H1 (cell line): ENCODE results near the gene SMPD2. TPM values are rescaled to one million over a fixed set of nuclear protein-coding genes. Genes with fewer than 3 reads are reported as not detected.

Experiments used
- CTCF ChIA-PET: fragments of 300-600 bp; sonication (Branson Sonifier 250); formaldehyde crosslinking; loops from one replicate; lab custom pipeline; 2021; ENCODE audit not compliant: partially characterized antibody; lab: Charles Lee
- POLR2A ChIA-PET: fragments of 300-600 bp; sonication (Branson Sonifier 250); formaldehyde crosslinking; loops from one replicate; lab custom pipeline; 2021; ENCODE audit warnings: inconsistent platforms; ENCODE audit not compliant: partially characterized antibody; lab: Charles Lee
- DNase-seq, 2 experiments: peaks; one replicate each; pipeline versions ENCODE4 v3.0.0 to v3.0.0-alpha.2; 2010 to 2022; ENCODE audit warnings: low spot score in 2 of 2, low read depth in 1 of 2, mixed read lengths in 1 of 2
- FAIRE-seq: peaks from 2 replicates; lab custom pipeline; 2011; peaks lifted over from hg19 to GRCh38; lab: Jason Lieb, UNC
- H2AFZ ChIP-seq: 2 replicates; pipeline ENCODE4 v1.8.1; 2012; ENCODE audit warnings: low read length, inconsistent platforms
- H2AK5ac ChIP-seq: 2 replicates; pipeline ENCODE4 v1.6.1; 2013; ENCODE audit warnings: low read depth, low read length
- H2BK120ac ChIP-seq: replicated peaks from 2 replicates; pipeline ENCODE3; 2013; ENCODE audit warnings: low read depth, low read length, inconsistent platforms
- H2BK12ac ChIP-seq: 2 replicates; pipeline ENCODE4 v1.6.1; 2013; ENCODE audit warnings: low read depth, low read length
- H2BK15ac ChIP-seq: 2 replicates; pipeline ENCODE4 v1.6.1; 2013; ENCODE audit warnings: low read length
- H2BK20ac ChIP-seq: 2 replicates; pipeline ENCODE4 v1.6.1; 2013; ENCODE audit warnings: low read length
- H2BK5ac ChIP-seq: 2 replicates; pipeline ENCODE4 v1.6.1; 2013; ENCODE audit warnings: low read depth, low read length
- H3K14ac ChIP-seq: 2 replicates; pipeline ENCODE4 v1.6.1; 2013; ENCODE audit warnings: inconsistent platforms; ENCODE audit not compliant: insufficient read length
- H3K18ac ChIP-seq: 2 replicates; pipeline ENCODE4 v1.6.1; 2013; ENCODE audit warnings: low read length; ENCODE audit errors: extremely low read depth
- H3K23ac ChIP-seq: 2 replicates; pipeline ENCODE4 v1.6.1; 2013; ENCODE audit warnings: inconsistent platforms; ENCODE audit not compliant: insufficient read length
- H3K23me2 ChIP-seq: 2 replicates; pipeline ENCODE4 v1.6.1; 2013; ENCODE audit warnings: low read depth, low read length
- H3K27ac ChIP-seq: 2 replicates; pipeline ENCODE4 v1.6.1; 2011; ENCODE audit warnings: low read depth, low read length, inconsistent platforms
- H3K27me3 ChIP-seq, 4 experiments: replicated peaks in 1 of 4; 1 replicate in 1 of 4; 2 replicates in 3 of 4; pipeline versions ENCODE4 v1.6.1 to v1.8.1; 2011 to 2013; ENCODE audit warnings: low read length in 3 of 4, mild to moderate bottlenecking in 3 of 4, inconsistent platforms in 2 of 4, mixed read lengths in 2 of 4, moderate library complexity in 1 of 4; ENCODE audit not compliant: control insufficient read depth in 3 of 4, insufficient read depth in 3 of 4; ENCODE audit errors: extremely low read depth in 1 of 4
- H3K36me3 ChIP-seq, 4 experiments: 2 replicates each; pipeline versions ENCODE4 v1.6.1 to v1.8.1; 2011 to 2013; ENCODE audit warnings: mild to moderate bottlenecking in 4 of 4, low read length in 3 of 4, moderate library complexity in 2 of 4, control low read depth in 1 of 4, inconsistent platforms in 1 of 4; ENCODE audit not compliant: insufficient read depth in 4 of 4, control insufficient read depth in 2 of 4
- H3K4ac ChIP-seq: replicated peaks from 2 replicates; pipeline ENCODE3; 2013; ENCODE audit warnings: low read length, low read depth, mixed read lengths, inconsistent platforms; ENCODE audit not compliant: insufficient read length
- H3K4me1 ChIP-seq, 4 experiments: replicated peaks in 1 of 4; 1 replicate in 1 of 4; 2 replicates in 3 of 4; pipeline versions ENCODE4 v1.6.1 to v1.8.1; 2011 to 2013; ENCODE audit warnings: low read length in 3 of 4, inconsistent platforms in 2 of 4, mixed read lengths in 1 of 4; ENCODE audit not compliant: insufficient read depth in 4 of 4, control insufficient read depth in 3 of 4
- H3K4me2 ChIP-seq, 2 experiments: 2 replicates each; pipeline versions ENCODE4 v1.6.1 to v1.8.1; 2011 to 2013; ENCODE audit warnings: low read depth in 2 of 2, low read length in 2 of 2, control low read depth in 1 of 2, inconsistent platforms in 1 of 2, mild to moderate bottlenecking in 1 of 2; ENCODE audit not compliant: insufficient read depth in 1 of 2
- H3K4me3 ChIP-seq, 4 experiments: fragments of 200-600, 300-600 bp in 1 of 4; sonication (generic), shearing (Covaris generic), sonication (Bioruptor Twin) in 1 of 4; 2 replicates each; pipeline versions ENCODE4 v1.5.1 to v1.8.1; 2011 to 2016; ENCODE audit warnings: low read length in 4 of 4, low read depth in 3 of 4, control low read depth in 2 of 4, inconsistent platforms in 2 of 4, mild to moderate bottlenecking in 2 of 4, mixed read lengths in 1 of 4, moderate library complexity in 1 of 4; ENCODE audit not compliant: insufficient read depth in 2 of 4; ENCODE audit errors: extremely low read depth in 1 of 4
- H3K56ac ChIP-seq: replicated peaks from 2 replicates; pipeline ENCODE3; 2013; ENCODE audit warnings: low read depth, mild to moderate bottlenecking, mixed read lengths, low read length, inconsistent platforms; ENCODE audit not compliant: insufficient read length
- H3K79me1 ChIP-seq: 2 replicates; pipeline ENCODE4 v1.6.1; 2013; ENCODE audit warnings: low read depth, low read length, control low read depth
- H3K79me2 ChIP-seq, 2 experiments: 2 replicates each; pipeline versions ENCODE4 v1.6.1 to v1.8.1; 2012 to 2013; ENCODE audit warnings: low read length in 2 of 2, mild to moderate bottlenecking in 2 of 2, inconsistent platforms in 1 of 2; ENCODE audit not compliant: insufficient read depth in 2 of 2, control insufficient read depth in 1 of 2
- H3K9ac ChIP-seq, 4 experiments: replicated peaks in 1 of 4; 1 replicate in 1 of 4; 2 replicates in 3 of 4; pipeline versions ENCODE4 v1.6.1 to v1.8.1; 2011 to 2013; ENCODE audit warnings: low read depth in 3 of 4, low read length in 3 of 4, control low read depth in 2 of 4, mild to moderate bottlenecking in 2 of 4, moderate library complexity in 2 of 4, inconsistent platforms in 1 of 4; ENCODE audit errors: extremely low read depth in 1 of 4
- H3K9me3 ChIP-seq, 2 experiments: 2 replicates each; pipeline versions ENCODE4 v1.6.1 to v1.8.1; 2012 to 2013; ENCODE audit warnings: mild to moderate bottlenecking in 2 of 2, moderate library complexity in 2 of 2, control low read depth in 1 of 2, inconsistent platforms in 1 of 2, low read depth in 1 of 2, low read length in 1 of 2, mixed read lengths in 1 of 2; ENCODE audit not compliant: insufficient read depth in 2 of 2
- H4K20me1 ChIP-seq, 2 experiments: replicated peaks in 1 of 2; 2 replicates each; pipeline versions ENCODE3 to v1.8.1; 2011 to 2013; ENCODE audit warnings: inconsistent platforms in 2 of 2, low read length in 2 of 2, mild to moderate bottlenecking in 1 of 2; ENCODE audit not compliant: insufficient read depth in 2 of 2, control insufficient read depth in 1 of 2
- H4K5ac ChIP-seq: 2 replicates; pipeline ENCODE4 v1.6.1; 2013; ENCODE audit warnings: low read length, low read depth, mixed read lengths, inconsistent platforms; ENCODE audit not compliant: insufficient read length
- H4K8ac ChIP-seq: 2 replicates; pipeline ENCODE4 v1.8.0; 2013; ENCODE audit warnings: mild to moderate bottlenecking, moderate library complexity, low read length, inconsistent platforms; ENCODE audit not compliant: insufficient read depth; ENCODE audit errors: extremely low read depth
- H4K91ac ChIP-seq: replicated peaks from 2 replicates; pipeline ENCODE3; 2013; ENCODE audit warnings: low read length, mixed read lengths, inconsistent platforms; ENCODE audit not compliant: insufficient read length
- CEBPB ChIP-seq: IDR thresholded peaks from 2 replicates; pipeline ENCODE4 v1.6.1; 2012; ENCODE audit warnings: low read depth, low read length
- EP300 ChIP-seq, 2 experiments: IDR thresholded peaks; 1 replicate in 1 of 2; 2 replicates in 1 of 2; pipeline ENCODE4 v1.6.1; 2011 to 2012; ENCODE audit warnings: low read depth in 2 of 2, low read length in 2 of 2, mild to moderate bottlenecking in 2 of 2, borderline replicate concordance in 1 of 2, inconsistent platforms in 1 of 2, moderate library complexity in 1 of 2
- JUN ChIP-seq: IDR thresholded peaks from 2 replicates; pipeline ENCODE4 v1.6.1; 2011; ENCODE audit warnings: low read depth, mild to moderate bottlenecking, improper control_type of control experiment, low read length
- JUND ChIP-seq: IDR thresholded peaks from 2 replicates; pipeline ENCODE4 v1.6.1; 2011; ENCODE audit warnings: mild to moderate bottlenecking, improper control_type of control experiment, low read length
- NRF1 ChIP-seq: IDR thresholded peaks from 2 replicates; pipeline ENCODE4 v1.6.1; 2011; ENCODE audit warnings: mild to moderate bottlenecking, low read depth, low read length, improper control_type of control experiment
- SIX5 ChIP-seq: IDR thresholded peaks from 2 replicates; pipeline ENCODE4 v1.6.1; 2011; ENCODE audit warnings: mild to moderate bottlenecking, low read depth, low read length
- SP2 ChIP-seq: IDR thresholded peaks from 2 replicates; pipeline ENCODE4 v1.6.1; 2012; ENCODE audit warnings: mild to moderate bottlenecking, low read length, inconsistent platforms
- WGBS, 2 experiments: shearing (Covaris generic) in 1 of 2; methylation state at CpG; one replicate each; pipeline versions ENCODE4 v1.1.6 to v1.1.7; 2013 to 2015; ENCODE audit warnings: low lambda C conversion rate in 2 of 2, mixed read lengths in 2 of 2, inconsistent platforms in 1 of 2, low coverage in 1 of 2, missing lambda C conversion rate in 1 of 2; ENCODE audit not compliant: insufficient replicate concordance in 2 of 2, insufficient coverage in 1 of 2, insufficient read length in 1 of 2; ENCODE audit errors: extremely low coverage in 1 of 2, missing lambda C conversion rate in 1 of 2; 5-methylcytosine and 5-hydroxymethylcytosine counted together
- polyA plus RNA-seq, 7 experiments: library from polyadenylated mRNA; depleted of rRNA in 3 of 7; stranded (reverse) in 5 of 7; unstranded in 2 of 7; fragments of >200 nt in 5 of 7; fragments of 200-250 nt in 2 of 7; gene quantifications; 1 replicate in 5 of 7; 2 replicates in 1 of 7; 4 replicates in 1 of 7; pipeline versions ENCODE4 v1.2.1 to v1.2.3, GENCODE V29; 2011 to 2013; ENCODE audit warnings: missing spikeins in 2 of 7, mixed read lengths in 2 of 7
- total RNA-seq: library from RNA; stranded (reverse); fragmentation: NEBNext Ultra II Directional; extraction: Animal tissue kit (Norgen Biotek cat#: 25700); gene quantifications from 2 replicates; pipeline ENCODE4 v1.2.1, GENCODE V29; 2021

SMPD2 gene
- total and polyA plus RNA-seq, 2 of the 8 experiments (the other 6 are each of a cell fraction or from before 2014, with no cell fraction given) = 11.5 to 17.2 TPM

- POLR2A ChIA-PET = interaction anchor here (1.3 to 7.5 kb wide), 2 partner anchors 9 to 69 kb away, joined by 3 to 85 read pairs; partner anchors contain the start of genes CD164, PPIL6 and SMPD2
- H3K23ac ChIP-seq = no peak overlapping the region
- no peak overlapping the region for H4K5ac ChIP-seq
- H3K27ac ChIP-seq = no peak overlapping the region
- no peak overlapping the region for H3K4ac ChIP-seq
- 94% methylated on average over 7 of the region's 7 CpGs; no CpG with 5 or more reads in 1 of the 2 experiments for WGBS, 2 experiments
- no peaks in the 10 kb centered on the region for H3K9me3 ChIP-seq
- no peak overlapping the region for H4K8ac ChIP-seq
- H2AK5ac ChIP-seq = no peak overlapping the region
- FAIRE-seq (no peak), DNase-seq (no peak)
- TF ChIP-seq JUN (no peak), CEBPB (no peak), SIX5 (no peak), JUND (no peak), SP2 (no peak), NRF1 (no peak), EP300 (IDR thresholded peaks at IDR 0.05; ENCODE audit: borderline replicate concordance in 1 of 2, low read depth in 2 of 2, low read length in 2 of 2) (no peak)
- H4K91ac ChIP-seq = no peak overlapping the region
- no peaks in the 10 kb centered on the region for H3K27me3 ChIP-seq
- H2AFZ ChIP-seq = no peak overlapping the region
- no peak overlapping the region for H3K4me2 ChIP-seq
- H4K20me1 ChIP-seq = peaks cover 0 to 10% of the 10 kb centered on the region in 2 experiments
- peaks cover 0 to 24% (median 10%) of the 10 kb centered on the region in 4 experiments; a peak in 5 of 8 replicates for H3K36me3 ChIP-seq
- no peak overlapping the region for H3K4me3 ChIP-seq
- H2BK20ac ChIP-seq = no peak overlapping the region
- H2BK5ac ChIP-seq = no peak overlapping the region
- H3K56ac ChIP-seq = no peak overlapping the region
- H2BK120ac ChIP-seq = no peak overlapping the region
- H3K23me2 ChIP-seq = peaks cover 6% of the 10 kb centered on the region
- no peak overlapping the region for H2BK12ac ChIP-seq
- CTCF ChIA-PET = interaction anchor here (0.7 to 7.5 kb wide), 2 partner anchors 8 to 237 kb away, joined by 4 to 63 read pairs; partner anchors contain the start of genes PPIL6 and SMPD2
- no peak overlapping the region for H2BK15ac ChIP-seq
- no peaks in the 10 kb centered on the region for H3K79me2 ChIP-seq
- H3K79me1 ChIP-seq = no peaks in the 10 kb centered on the region; the same call in 1 of the 2 replicates
- no peak overlapping the region for H3K9ac ChIP-seq
- H3K4me1 ChIP-seq = peaks cover 0 to 10% (median 5%) of the 10 kb centered on the region in 4 experiments; a peak in 5 of 7 replicates
- no peak overlapping the region for H3K18ac ChIP-seq
- no peak overlapping the region for H3K14ac ChIP-seq
Observed at GRCh38 chr6:109451376-109451775, 10.9 kb downstream of the SMPD2 start.
